Neural crest cell (in vitro differentiated cells): ENCODE data around the gene GNAZ. TPM values are rescaled to one million over a fixed set of nuclear protein-coding genes. Genes with fewer than 3 reads are reported as not detected.

Experiments used
- DNase-seq: peaks from one replicate; pipeline ENCODE4 v3.0.0; 2021; ENCODE audit warnings: low read depth, mixed read lengths, low spot score
- H3K27ac Mint-ChIP-seq: one replicate; pipeline ENCODE4 v1.8.0; 2021; ENCODE audit warnings: mild to moderate bottlenecking, mixed read lengths; ENCODE audit not compliant: unreplicated experiment
- H3K27me3 Mint-ChIP-seq: 2 replicates; pipeline ENCODE4 v1.8.0; 2021; ENCODE audit warnings: low read depth, mild to moderate bottlenecking, mixed read lengths
- H3K36me3 Mint-ChIP-seq: 2 replicates; pipeline ENCODE4 v1.8.0; 2021; ENCODE audit warnings: low read depth, mild to moderate bottlenecking, mixed read lengths
- H3K4me1 Mint-ChIP-seq: 2 replicates; pipeline ENCODE4 v1.8.0; 2021; ENCODE audit warnings: mixed read lengths
- H3K4me3 Mint-ChIP-seq: one replicate; pipeline ENCODE4 v1.8.0; 2021; ENCODE audit warnings: mild to moderate bottlenecking, mixed read lengths
- H3K9me3 Mint-ChIP-seq: 2 replicates; pipeline ENCODE4 v1.8.0; 2021; ENCODE audit warnings: mixed read lengths
- CTCF ChIP-seq: fragments of 200-600 bp; sonication (generic); conservative IDR thresholded peaks from 2 replicates; pipeline ENCODE4 v1.5.0; 2021; ENCODE audit warnings: antibody characterized with exemption, mild to moderate bottlenecking
- total RNA-seq: library from RNA; stranded (reverse); gene quantifications from 2 replicates; pipeline ENCODE4 v1.2.1, GENCODE V29; 2021

The GNAZ gene
- total RNA-seq, 1 donor from 2014 or later = 25.2 TPM

GRCh38 chr22:23034621-23035556, 35.4 kb upstream of the GNAZ start:
- H3K4me3 Mint-ChIP-seq = no peak overlapping the region
- H3K4me1 Mint-ChIP-seq = peaks cover 16% of the 10 kb centered on the region
- H3K9me3 Mint-ChIP-seq = no peaks in the 10 kb centered on the region
- DNase-seq = no peak
- H3K36me3 Mint-ChIP-seq = no peaks in the 10 kb centered on the region
- no peak for TF ChIP-seq CTCF
- H3K27ac Mint-ChIP-seq = no peak overlapping the region
- no peaks in the 10 kb centered on the region for H3K27me3 Mint-ChIP-seq

GRCh38 chr22:23035557-23036277, 34.6 kb upstream of the GNAZ start:
- Mint-ChIP-seq H3K36me3 (no peaks in the 10 kb centered on the region), H3K27ac (peak overlapping the region; percentile 91), H3K27me3 (no peaks in the 10 kb centered on the region), H3K4me1 (peaks cover 14% of the 10 kb centered on the region), H3K4me3 (no peak overlapping the region), H3K9me3 (no peaks in the 10 kb centered on the region)
- no peak for DNase-seq
- no peak for TF ChIP-seq CTCF

GRCh38 chr22:23036684-23037428, 33.5 kb upstream of the GNAZ start:
- Mint-ChIP-seq H3K4me1 (peaks cover 14% of the 10 kb centered on the region), H3K27me3 (peaks cover 7% of the 10 kb centered on the region)

GRCh38 chr22:23037429-23038333, 32.6 kb upstream of the GNAZ start:
- Mint-ChIP-seq H3K36me3 (no peaks in the 10 kb centered on the region), H3K27ac (peak overlapping the region; percentile 12), H3K4me1 (peaks cover 14% of the 10 kb centered on the region), H3K9me3 (no peaks in the 10 kb centered on the region), H3K4me3 (no peak overlapping the region), H3K27me3 (peaks cover 7% of the 10 kb centered on the region)
- TF ChIP-seq CTCF = no peak
- no peak for DNase-seq

More at GRCh38 chr22:23036684-23037428, 33.5 kb upstream of the GNAZ start:
- Mint-ChIP-seq H3K27ac (peak overlapping the region; percentile 98), H3K36me3 (no peaks in the 10 kb centered on the region), H3K9me3 (no peaks in the 10 kb centered on the region), H3K4me3 (no peak overlapping the region)
- DNase-seq = no peak
- TF ChIP-seq CTCF = no peak

- Mint-ChIP-seq H3K4me3 (no peak overlapping the region), H3K9me3 (no peaks in the 10 kb centered on the region), H3K36me3 (no peaks in the 10 kb centered on the region), H3K27me3 (peaks cover 7% of the 10 kb centered on the region), H3K4me1 (peaks cover 14% of the 10 kb centered on the region), H3K27ac (no peak overlapping the region)
- no peak for DNase-seq
- no peak for TF ChIP-seq CTCF
Observed at GRCh38 chr22:23038334-23038642, 32.0 kb upstream of the GNAZ start.
